DOHH2 (cell line): Measurements from ENCODE around the gene TAS2R60.

Source experiments
- EZH2phosphoT487 ChIP-seq: fragments of 200-600 bp; sonication (generic); IDR thresholded peaks from 2 replicates; pipeline ENCODE4 v1.6.1; 2017; ENCODE audit warnings: borderline replicate concordance, mild to moderate bottlenecking, antibody characterized with exemption, low read length, moderate library complexity, mixed read lengths
- TF ChIP-seq, protein P1 (sequence below): fragments of 200-600 bp; sonication (generic); IDR thresholded peaks from one replicate; pipeline ENCODE4 v1.5.1; 2014; ENCODE audit warnings: antibody characterized with exemption, mild to moderate bottlenecking, low read depth, low read length; ENCODE audit not compliant: poor library complexity, severe bottlenecking

DNA sequence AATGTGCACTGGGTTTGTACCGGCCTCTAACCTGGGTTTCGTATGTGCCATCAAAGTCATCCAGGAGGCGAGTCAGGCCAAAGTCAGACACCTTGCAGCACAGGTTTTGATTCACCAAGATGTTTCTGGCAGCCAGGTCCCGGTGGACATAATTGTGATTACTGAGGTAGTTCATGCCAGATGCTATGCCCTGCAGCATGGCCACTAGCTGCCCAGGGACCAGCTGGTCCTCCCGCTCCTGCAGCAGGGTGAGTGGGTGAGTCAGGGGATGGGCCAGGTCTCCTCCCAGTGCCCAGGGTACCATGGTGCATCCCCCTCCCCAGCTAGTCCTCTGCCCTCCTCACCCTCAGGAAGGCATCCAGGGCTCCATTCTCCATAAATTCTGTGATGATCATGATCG lies 48.5 kb upstream of the TAS2R60 start:
- no peak for TF ChIP-seq EZH2phosphoT487
- TF ChIP-seq, protein P1, sequence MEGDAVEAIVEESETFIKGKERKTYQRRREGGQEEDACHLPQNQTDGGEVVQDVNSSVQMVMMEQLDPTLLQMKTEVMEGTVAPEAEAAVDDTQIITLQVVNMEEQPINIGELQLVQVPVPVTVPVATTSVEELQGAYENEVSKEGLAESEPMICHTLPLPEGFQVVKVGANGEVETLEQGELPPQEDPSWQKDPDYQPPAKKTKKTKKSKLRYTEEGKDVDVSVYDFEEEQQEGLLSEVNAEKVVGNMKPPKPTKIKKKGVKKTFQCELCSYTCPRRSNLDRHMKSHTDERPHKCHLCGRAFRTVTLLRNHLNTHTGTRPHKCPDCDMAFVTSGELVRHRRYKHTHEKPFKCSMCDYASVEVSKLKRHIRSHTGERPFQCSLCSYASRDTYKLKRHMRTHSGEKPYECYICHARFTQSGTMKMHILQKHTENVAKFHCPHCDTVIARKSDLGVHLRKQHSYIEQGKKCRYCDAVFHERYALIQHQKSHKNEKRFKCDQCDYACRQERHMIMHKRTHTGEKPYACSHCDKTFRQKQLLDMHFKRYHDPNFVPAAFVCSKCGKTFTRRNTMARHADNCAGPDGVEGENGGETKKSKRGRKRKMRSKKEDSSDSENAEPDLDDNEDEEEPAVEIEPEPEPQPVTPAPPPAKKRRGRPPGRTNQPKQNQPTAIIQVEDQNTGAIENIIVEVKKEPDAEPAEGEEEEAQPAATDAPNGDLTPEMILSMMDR: no peak
